ENCODE data around the gene PLCH1. TPM values are rescaled to one million over a fixed set of nuclear protein-coding genes. Genes with fewer than 3 reads are reported as not detected.

The PLCH1 gene
- total and polyA plus RNA-seq, 2 of the 8 experiments (the other 6 are each of a cell fraction or from before 2014, with no cell fraction given), result 5.8 to 17.2 TPM

DNA sequence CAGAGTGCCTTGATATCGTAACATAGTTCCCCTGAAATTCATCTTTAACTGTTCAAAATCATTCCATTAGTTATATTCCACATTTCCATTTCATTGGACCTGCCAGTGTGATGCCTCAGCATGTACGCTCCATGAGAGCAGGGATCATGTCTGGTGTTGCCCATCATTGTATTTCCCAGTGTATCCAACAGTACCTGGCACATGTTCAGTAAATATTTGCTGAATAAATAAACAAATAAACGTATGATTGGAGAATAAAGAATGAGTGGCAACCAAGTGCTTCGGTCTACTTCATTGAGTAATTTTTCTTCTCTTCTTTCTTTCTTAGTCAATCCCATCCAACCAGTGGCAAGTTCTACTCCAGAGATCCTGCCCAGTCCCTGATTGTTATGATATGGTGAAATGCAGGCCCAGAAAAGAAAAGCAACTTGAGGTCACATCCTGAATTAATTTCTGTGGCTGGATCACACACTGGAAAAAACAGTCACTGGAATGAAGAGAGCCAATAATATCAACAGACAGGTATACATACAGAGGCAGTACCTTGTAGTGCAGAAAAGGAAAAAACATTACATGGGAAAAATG, 101.2 kb downstream of the PLCH1 start:
- H3K23ac ChIP-seq (ENCODE audit: insufficient read length), result no peak overlapping the region
- peaks cover 0 to 4% of the 10 kb centered on the region in 2 experiments; a peak in 2 of 4 replicates for H3K79me2 ChIP-seq (ENCODE audit: control insufficient read depth in 1 of 2, insufficient read depth in 2 of 2, low read length in 2 of 2)
- H2AFZ ChIP-seq (ENCODE audit: low read length), result no peak overlapping the region
- no peak overlapping the region for H2BK20ac ChIP-seq (ENCODE audit: low read length)
- H3K4me1 ChIP-seq (replicated peaks in 1 of 4; ENCODE audit: control insufficient read depth in 3 of 4, insufficient read depth in 4 of 4, low read length in 3 of 4), result peaks cover 0 to 12% (median 5%) of the 10 kb centered on the region in 4 experiments; a peak in 4 of 7 replicates
- H3K56ac ChIP-seq (replicated peaks; ENCODE audit: insufficient read length, low read depth, low read length), result no peak overlapping the region
- H3K9me3 ChIP-seq (ENCODE audit: insufficient read depth in 2 of 2, low read depth in 1 of 2, low read length in 1 of 2), result no peaks in the 10 kb centered on the region
- no peaks in the 10 kb centered on the region for H4K20me1 ChIP-seq (replicated peaks in 1 of 2; ENCODE audit: control insufficient read depth in 1 of 2, insufficient read depth in 2 of 2, low read length in 2 of 2)
- DNase-seq (ENCODE audit: low read depth in 1 of 2, low spot score in 2 of 2), result no peak
- H2BK120ac ChIP-seq (replicated peaks; ENCODE audit: low read depth, low read length), result no peak overlapping the region
- no peak overlapping the region for H2BK15ac ChIP-seq (ENCODE audit: low read length)
- TF ChIP-seq BCL11A (IDR thresholded peaks at IDR 0.05; ENCODE audit: low read depth in 2 of 2, low read length in 2 of 2) (no peak), KDM1A (IDR thresholded peaks at IDR 0.05; ENCODE audit: borderline replicate concordance, low read length) (no peak), KDM5A (IDR thresholded peaks at IDR 0.05; ENCODE audit: low read length) (no peak), SUZ12 (IDR thresholded peaks at IDR 0.05; ENCODE audit: low read length) (no peak), BRCA1 (IDR thresholded peaks at IDR 0.05; ENCODE audit: low read depth, low read length) (no peak), CTBP2 (IDR thresholded peaks at IDR 0.05; ENCODE audit: borderline replicate concordance, insufficient read depth, insufficient read length, low read length) (no peak), ZNF274 (IDR thresholded peaks at IDR 0.05; ENCODE audit: borderline replicate concordance, extremely low read depth, low read length) (no peak), EP300 (IDR thresholded peaks at IDR 0.05; ENCODE audit: borderline replicate concordance in 1 of 2, low read depth in 2 of 2, low read length in 2 of 2) (no peak), SIX5 (IDR thresholded peaks at IDR 0.05; ENCODE audit: low read depth, low read length) (no peak)
- TF ChIP-seq, protein P1, sequence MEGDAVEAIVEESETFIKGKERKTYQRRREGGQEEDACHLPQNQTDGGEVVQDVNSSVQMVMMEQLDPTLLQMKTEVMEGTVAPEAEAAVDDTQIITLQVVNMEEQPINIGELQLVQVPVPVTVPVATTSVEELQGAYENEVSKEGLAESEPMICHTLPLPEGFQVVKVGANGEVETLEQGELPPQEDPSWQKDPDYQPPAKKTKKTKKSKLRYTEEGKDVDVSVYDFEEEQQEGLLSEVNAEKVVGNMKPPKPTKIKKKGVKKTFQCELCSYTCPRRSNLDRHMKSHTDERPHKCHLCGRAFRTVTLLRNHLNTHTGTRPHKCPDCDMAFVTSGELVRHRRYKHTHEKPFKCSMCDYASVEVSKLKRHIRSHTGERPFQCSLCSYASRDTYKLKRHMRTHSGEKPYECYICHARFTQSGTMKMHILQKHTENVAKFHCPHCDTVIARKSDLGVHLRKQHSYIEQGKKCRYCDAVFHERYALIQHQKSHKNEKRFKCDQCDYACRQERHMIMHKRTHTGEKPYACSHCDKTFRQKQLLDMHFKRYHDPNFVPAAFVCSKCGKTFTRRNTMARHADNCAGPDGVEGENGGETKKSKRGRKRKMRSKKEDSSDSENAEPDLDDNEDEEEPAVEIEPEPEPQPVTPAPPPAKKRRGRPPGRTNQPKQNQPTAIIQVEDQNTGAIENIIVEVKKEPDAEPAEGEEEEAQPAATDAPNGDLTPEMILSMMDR (IDR thresholded peaks at IDR 0.05; ENCODE audit: control extremely low read depth in 1 of 3, insufficient read depth in 1 of 3, low read depth in 1 of 3, low read length in 3 of 3), result no peak
- no peak overlapping the region for H3K14ac ChIP-seq (ENCODE audit: insufficient read length)
- H4K91ac ChIP-seq (replicated peaks; ENCODE audit: insufficient read length, low read length), result no peak overlapping the region
- no peaks in the 10 kb centered on the region; the same call in 1 of the 2 replicates for H3K79me1 ChIP-seq (ENCODE audit: low read depth, low read length)
- CTCF ChIA-PET (ENCODE audit: partially characterized antibody), result interaction anchor here (1.0 kb wide), 1 partner anchor 19 kb away, joined by 3 read pairs; no protein-coding TSS in a partner anchor
- no peak overlapping the region for H3K27ac ChIP-seq (ENCODE audit: low read depth, low read length)
- no peak overlapping the region for H2BK5ac ChIP-seq (ENCODE audit: low read depth, low read length)
- H3K18ac ChIP-seq (ENCODE audit: extremely low read depth, low read length), result no peak overlapping the region
- no peak overlapping the region for H3K4me2 ChIP-seq (ENCODE audit: insufficient read depth in 1 of 2, low read depth in 2 of 2, low read length in 2 of 2)
- no peaks in the 10 kb centered on the region for H3K36me3 ChIP-seq (ENCODE audit: control insufficient read depth in 2 of 4, insufficient read depth in 4 of 4, low read length in 3 of 4)
- H3K27me3 ChIP-seq (replicated peaks in 1 of 4; ENCODE audit: control insufficient read depth in 3 of 4, extremely low read depth in 1 of 4, insufficient read depth in 3 of 4, low read length in 3 of 4), result no peaks in the 10 kb centered on the region
- no peak overlapping the region for H4K8ac ChIP-seq (ENCODE audit: extremely low read depth, insufficient read depth, low read length)
- H3K4me3 ChIP-seq (ENCODE audit: extremely low read depth in 1 of 4, insufficient read depth in 2 of 4, low read depth in 3 of 4, low read length in 4 of 4), result no peak overlapping the region
- no peak overlapping the region for H2BK12ac ChIP-seq (ENCODE audit: low read depth, low read length)
- WGBS, 2 experiments (ENCODE audit: extremely low coverage in 1 of 2, insufficient coverage in 1 of 2, insufficient read length in 1 of 2, insufficient replicate concordance in 2 of 2, low coverage in 1 of 2, low lambda C conversion rate in 2 of 2, missing lambda C conversion rate in 1 of 2), result 89% methylated on average over 4 of the region's 4 CpGs; no CpG with 5 or more reads in 1 of the 2 experiments
- H4K5ac ChIP-seq (ENCODE audit: insufficient read length, low read depth, low read length), result no peak overlapping the region
- POLR2A ChIA-PET (ENCODE audit: partially characterized antibody), result no interaction called here
- no peak overlapping the region for H2AK5ac ChIP-seq (ENCODE audit: low read depth, low read length)
- no peak for FAIRE-seq
- H3K9ac ChIP-seq (replicated peaks in 1 of 4; ENCODE audit: extremely low read depth in 1 of 4, low read depth in 3 of 4, low read length in 3 of 4), result no peak overlapping the region
- no peak overlapping the region for H3K4ac ChIP-seq (replicated peaks; ENCODE audit: insufficient read length, low read depth, low read length)
- H3K23me2 ChIP-seq (ENCODE audit: low read depth, low read length), result no peaks in the 10 kb centered on the region

Data from H1 (cell line).